Measurements from ENCODE around the gene SLC20A1. TPM values are rescaled to one million over a fixed set of nuclear protein-coding genes. Genes with fewer than 3 reads are reported as not detected.

Gene SLC20A1
- total RNA-seq, 1 experiment from 2014 or later: 123 TPM

GRCh38 chr2:112630268-112630667 lies 15.5 kb upstream of the SLC20A1 start:
- Histone ChIP-seq H3K79me2 (ENCODE audit: insufficient read depth, low read length) (no peaks in the 10 kb centered on the region), H4K8ac (replicated peaks; ENCODE audit: insufficient read length, low read depth, low read length) (no peak overlapping the region), H2BK12ac (ENCODE audit: insufficient read length, low read depth, low read length) (no peak overlapping the region), H3K9ac (ENCODE audit: extremely low read depth, insufficient read length, low read length) (no peak overlapping the region), H2BK20ac (ENCODE audit: low read depth, low read length, poor library complexity, severe bottlenecking) (no peak overlapping the region), H2BK5ac (ENCODE audit: insufficient read length, low read length) (no peak overlapping the region), H3K18ac (ENCODE audit: insufficient read length, low read depth, low read length) (no peak overlapping the region), H3K9me3 (ENCODE audit: control insufficient read depth, low read depth, low read length) (no peaks in the 10 kb centered on the region), H3K23ac (ENCODE audit: insufficient read length, low read depth, low read length) (no peak overlapping the region), H3T11ph (ENCODE audit: low read length) (no peak overlapping the region), H2AFZ (ENCODE audit: low read length) (peak overlapping the region; percentile 35), H4K20me1 (ENCODE audit: control insufficient read depth, insufficient read depth, insufficient read length) (no peaks in the 10 kb centered on the region), H3K4ac (ENCODE audit: low read depth, low read length) (no peak overlapping the region), H2BK120ac (ENCODE audit: low read depth, low read length, poor library complexity, severe bottlenecking) (no peak overlapping the region), H3K79me1 (ENCODE audit: insufficient read depth, low read depth, low read length, poor library complexity, severe bottlenecking) (no peaks in the 10 kb centered on the region), H2BK15ac (ENCODE audit: low read depth, low read length) (no peak overlapping the region), H2AK5ac (ENCODE audit: insufficient read length, low read length) (no peak overlapping the region), H3K4me1 (ENCODE audit: insufficient read depth, low read length) (peaks cover 6% of the 10 kb centered on the region), H3K27me3 (ENCODE audit: insufficient read depth, low read length) (no peaks in the 10 kb centered on the region), H3K23me2 (ENCODE audit: insufficient read length, low read depth, low read length, poor library complexity, severe bottlenecking) (no peaks in the 10 kb centered on the region), H3K14ac (ENCODE audit: insufficient read depth, low read length) (no peak overlapping the region), H3K56ac (ENCODE audit: insufficient read length, low read depth, low read length) (no peak overlapping the region), H3K27ac (ENCODE audit: insufficient read length, low read depth, low read length) (no peak overlapping the region), H3K4me2 (ENCODE audit: insufficient read depth, insufficient read length, low read length) (no peak overlapping the region), H4K5ac (ENCODE audit: insufficient read length, low read depth, low read length) (no peak overlapping the region), H4K91ac (ENCODE audit: insufficient read length, low read depth, low read length) (no peak overlapping the region)
- no CpG with 5 or more reads among the region's 4 CpGs for WGBS (ENCODE audit: extremely low coverage, insufficient read length, low lambda C conversion rate)
- H3K27ac Mint-ChIP-seq: 0 out of 7 replicates have a peak overlapping the region, but pooled peaks of 1 of the 3 experiments have one; percentile 22
- no peak for TF ChIP-seq CTCF (conservative IDR thresholded peaks at IDR 0.05)
- DNase-seq: no peak
- peaks cover 24 to 28% of the 10 kb centered on the region in 2 experiments for H3K4me1 Mint-ChIP-seq
- no peaks in the 10 kb centered on the region; a peak in 1 of 5 replicates for H3K9me3 Mint-ChIP-seq
- no peaks in the 10 kb centered on the region; a peak in 1 of 7 replicates for H3K36me3 Mint-ChIP-seq (ENCODE audit: insufficient read depth in 1 of 3, low read depth in 3 of 3)
- H3K27me3 Mint-ChIP-seq (ENCODE audit: low read depth): peaks cover 1% of the 10 kb centered on the region; the same call in 1 of the 2 replicates
- no peak overlapping the region; a peak in 1 of 5 replicates for H3K4me3 Mint-ChIP-seq

All from H9 (cell line).